DMS53 (cell line): ENCODE results near the gene SIMC1.
"Not testable (repeated sequence)": the region's sequence is repeated elsewhere in the genome, so short reads cannot be mapped to it uniquely, and the experiment has no call there.

Experiments
- DNase-seq: peaks from one replicate; lab custom pipeline; 2025; lab: John Stamatoyannopoulos, UW

Gene SIMC1

GRCh38 chr5:176216393-176216916, 21.8 kb upstream of the SIMC1 start:
- DNase-seq: peak; percentile 89

- DNase-seq: not testable (repeated sequence)
Measured at GRCh38 chr5:176217188-176217729, 21.0 kb upstream of the SIMC1 start.

GRCh38 chr5:176217764-176218163, 20.5 kb upstream of the SIMC1 start:
- DNase-seq: peak; percentile 31

- DNase-seq: not testable (repeated sequence)
Measured at GRCh38 chr5:176222006-176222405, 16.2 kb upstream of the SIMC1 start.

- not testable (repeated sequence) for DNase-seq
Measured at GRCh38 chr5:176228358-176228757, 9.9 kb upstream of the SIMC1 start.

GRCh38 chr5:176233253-176233652, 5.0 kb upstream of the SIMC1 start:
- not testable (repeated sequence) for DNase-seq

- DNase-seq: peak; percentile 77
Measured at GRCh38 chr5:176235155-176235554, 3.1 kb upstream of the SIMC1 start.

- not testable (repeated sequence) for DNase-seq
Measured at GRCh38 chr5:176238645-176239283, 540 bp downstream of the SIMC1 start.

GRCh38 chr5:176239304-176239703, 1.1 kb downstream of the SIMC1 start:
- DNase-seq: not testable (repeated sequence)

- not testable (repeated sequence) for DNase-seq
Measured at GRCh38 chr5:176244318-176244717, 6.1 kb downstream of the SIMC1 start.

DNA sequence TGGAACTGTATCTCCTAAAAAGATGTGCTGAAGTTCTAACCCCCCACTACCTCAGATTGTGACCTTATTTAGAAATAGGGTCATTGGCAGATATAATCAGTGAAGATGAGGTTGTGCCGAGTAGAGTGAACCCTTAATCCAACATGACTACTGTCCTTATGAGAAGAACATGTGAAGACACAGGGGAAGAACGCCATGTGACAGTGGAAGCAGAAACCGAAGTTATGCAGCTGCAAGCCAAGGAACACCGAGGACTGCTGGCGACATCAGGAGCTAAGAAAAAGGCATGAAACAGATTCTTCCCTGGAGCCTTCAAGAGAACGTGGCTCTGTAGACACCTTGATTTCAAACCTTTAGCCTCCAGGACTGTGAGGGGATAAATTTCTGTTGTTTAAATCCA, 6.8 kb downstream of the SIMC1 start:
- not testable (repeated sequence) for DNase-seq

GRCh38 chr5:176245489-176245888, 7.3 kb downstream of the SIMC1 start:
- not testable (repeated sequence) for DNase-seq

- not testable (repeated sequence) for DNase-seq
Measured at GRCh38 chr5:176250691-176251090, 12.5 kb downstream of the SIMC1 start.

GRCh38 chr5:176252171-176252570, 13.9 kb downstream of the SIMC1 start:
- not testable (repeated sequence) for DNase-seq

DNA sequence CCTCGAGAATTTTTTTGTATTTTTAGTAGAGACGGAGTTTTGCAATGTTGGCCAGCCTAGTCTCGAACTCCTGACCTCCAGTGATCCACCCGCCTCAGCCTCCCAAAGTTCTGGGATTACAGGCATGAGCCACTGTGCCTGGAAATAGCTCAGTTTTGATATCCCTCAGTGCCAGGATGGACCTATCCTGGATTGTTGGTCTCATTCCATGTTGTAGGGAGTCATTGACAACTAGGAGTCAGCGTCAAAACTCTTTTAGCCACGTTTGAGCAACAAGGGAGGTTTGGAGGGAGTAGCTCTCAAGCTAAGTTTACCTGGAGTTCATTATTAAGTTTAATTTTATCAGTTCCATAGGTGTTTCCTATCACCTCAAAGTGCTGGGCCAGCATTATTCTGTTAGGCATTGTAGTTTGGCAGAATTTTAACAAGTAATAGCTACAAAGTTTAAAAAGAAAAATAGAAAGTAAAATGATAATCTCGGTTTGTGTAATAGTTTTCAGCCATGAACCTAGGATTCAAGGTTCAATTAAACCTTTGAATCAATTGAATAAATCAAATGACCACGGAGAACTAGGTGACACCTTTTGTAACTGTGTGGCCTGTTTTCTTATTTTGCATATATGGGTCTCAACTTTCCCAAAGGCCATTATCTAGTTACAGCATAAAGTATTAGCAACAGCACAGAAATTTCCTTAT, 15.3 kb downstream of the SIMC1 start:
- not testable (repeated sequence) for DNase-seq

- not testable (repeated sequence) for DNase-seq
Measured at GRCh38 chr5:176254066-176254393, 15.8 kb downstream of the SIMC1 start.

GRCh38 chr5:176257871-176258505, 19.8 kb downstream of the SIMC1 start:
- not testable (repeated sequence) for DNase-seq

GRCh38 chr5:176260682-176261081, 22.5 kb downstream of the SIMC1 start:
- not testable (repeated sequence) for DNase-seq

DNA sequence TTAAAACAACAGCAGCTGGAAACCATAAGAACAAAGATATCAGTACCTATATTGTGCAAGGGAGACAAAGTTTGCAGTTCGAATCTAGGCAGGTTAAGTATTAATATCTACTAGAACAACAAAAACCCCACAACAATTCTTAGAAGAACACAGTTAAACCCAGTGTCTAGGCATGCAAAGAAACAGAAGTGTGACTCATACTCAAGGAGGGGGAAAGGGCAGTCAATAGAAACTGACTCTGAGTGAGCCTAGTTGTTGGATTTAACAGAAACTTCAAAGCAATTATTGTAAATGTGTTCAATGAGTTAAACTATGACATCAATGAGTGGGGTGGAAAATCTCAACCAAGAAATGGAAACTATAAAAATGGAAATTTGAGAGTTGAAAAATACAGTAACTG, 28.2 kb downstream of the SIMC1 start:
- not testable (repeated sequence) for DNase-seq

- DNase-seq: not testable (repeated sequence)
Measured at GRCh38 chr5:176289018-176289417, 50.8 kb downstream of the SIMC1 start.

- DNase-seq: not testable (repeated sequence)
Measured at GRCh38 chr5:176290057-176290840, 52.0 kb downstream of the SIMC1 start.

- not testable (repeated sequence) for DNase-seq
Measured at GRCh38 chr5:176305356-176305755, 67.1 kb downstream of the SIMC1 start.
